Measurements from ENCODE around the gene ITGB3.
"Not testable (repeated sequence)": the region's sequence is repeated elsewhere in the genome, so short reads cannot be mapped to it uniquely, and the experiment has no call there.

ITGB3 gene

DNA sequence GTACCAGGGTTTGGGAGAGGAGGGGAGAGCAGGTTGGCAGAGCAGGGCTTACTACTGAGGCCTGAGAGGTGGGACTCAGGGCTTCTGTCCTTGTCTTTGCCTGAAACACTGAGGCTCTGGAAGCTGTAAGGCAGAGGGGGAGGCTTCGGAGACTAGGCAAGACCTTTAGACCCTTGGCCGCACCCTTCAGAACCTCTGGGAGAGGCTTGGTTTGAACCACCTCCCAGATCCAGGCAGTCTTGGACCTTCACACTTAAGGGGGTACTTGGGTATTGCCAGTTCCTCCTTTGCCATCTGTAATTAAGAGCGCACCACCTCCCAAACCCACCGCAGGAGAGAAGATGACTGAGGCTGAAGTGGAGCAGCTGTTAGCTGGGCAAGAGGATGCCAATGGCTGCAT, 31.6 kb upstream of the ITGB3 start:
- TF ChIP-seq, protein P1, sequence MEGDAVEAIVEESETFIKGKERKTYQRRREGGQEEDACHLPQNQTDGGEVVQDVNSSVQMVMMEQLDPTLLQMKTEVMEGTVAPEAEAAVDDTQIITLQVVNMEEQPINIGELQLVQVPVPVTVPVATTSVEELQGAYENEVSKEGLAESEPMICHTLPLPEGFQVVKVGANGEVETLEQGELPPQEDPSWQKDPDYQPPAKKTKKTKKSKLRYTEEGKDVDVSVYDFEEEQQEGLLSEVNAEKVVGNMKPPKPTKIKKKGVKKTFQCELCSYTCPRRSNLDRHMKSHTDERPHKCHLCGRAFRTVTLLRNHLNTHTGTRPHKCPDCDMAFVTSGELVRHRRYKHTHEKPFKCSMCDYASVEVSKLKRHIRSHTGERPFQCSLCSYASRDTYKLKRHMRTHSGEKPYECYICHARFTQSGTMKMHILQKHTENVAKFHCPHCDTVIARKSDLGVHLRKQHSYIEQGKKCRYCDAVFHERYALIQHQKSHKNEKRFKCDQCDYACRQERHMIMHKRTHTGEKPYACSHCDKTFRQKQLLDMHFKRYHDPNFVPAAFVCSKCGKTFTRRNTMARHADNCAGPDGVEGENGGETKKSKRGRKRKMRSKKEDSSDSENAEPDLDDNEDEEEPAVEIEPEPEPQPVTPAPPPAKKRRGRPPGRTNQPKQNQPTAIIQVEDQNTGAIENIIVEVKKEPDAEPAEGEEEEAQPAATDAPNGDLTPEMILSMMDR (IDR thresholded peaks at IDR 0.05; ENCODE audit: low read depth, low read length): no peak
- H3K4me3 ChIP-seq (ENCODE audit: low read depth, low read length): no peak overlapping the region
- no peak for DNase-seq (ENCODE audit: low read depth, low spot score)
- in situ Hi-C loops (cut with HindIII; ENCODE audit: low sequenced_read_pairs): no loop called here

DNA sequence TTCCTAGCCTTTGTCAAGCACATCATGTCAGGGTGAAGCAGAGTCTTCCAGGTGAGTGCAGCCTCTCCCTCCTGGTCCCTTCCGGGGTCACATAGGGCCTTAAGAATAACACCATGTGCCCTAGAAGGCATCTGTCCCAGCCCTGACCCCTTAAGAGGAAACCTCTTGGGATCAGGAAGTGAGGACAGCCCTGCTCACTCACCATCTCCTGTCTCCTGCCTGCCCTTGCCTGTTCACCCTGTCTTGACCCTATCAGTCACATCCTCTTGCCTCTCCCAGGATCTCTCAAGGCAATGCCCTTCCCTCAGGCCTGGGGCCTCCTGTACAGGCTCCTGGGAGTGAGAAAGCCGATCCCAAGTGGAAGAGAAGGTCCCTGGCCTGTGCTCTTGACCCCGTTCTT, 30.6 kb upstream of the ITGB3 start:
- TF ChIP-seq, protein P1 (IDR thresholded peaks at IDR 0.05; ENCODE audit: low read depth, low read length): no peak
- in situ Hi-C loops (cut with HindIII; ENCODE audit: low sequenced_read_pairs): no loop called here
- no peak for DNase-seq (ENCODE audit: low read depth, low spot score)
- no peak overlapping the region for H3K4me3 ChIP-seq (ENCODE audit: low read depth, low read length)

DNA sequence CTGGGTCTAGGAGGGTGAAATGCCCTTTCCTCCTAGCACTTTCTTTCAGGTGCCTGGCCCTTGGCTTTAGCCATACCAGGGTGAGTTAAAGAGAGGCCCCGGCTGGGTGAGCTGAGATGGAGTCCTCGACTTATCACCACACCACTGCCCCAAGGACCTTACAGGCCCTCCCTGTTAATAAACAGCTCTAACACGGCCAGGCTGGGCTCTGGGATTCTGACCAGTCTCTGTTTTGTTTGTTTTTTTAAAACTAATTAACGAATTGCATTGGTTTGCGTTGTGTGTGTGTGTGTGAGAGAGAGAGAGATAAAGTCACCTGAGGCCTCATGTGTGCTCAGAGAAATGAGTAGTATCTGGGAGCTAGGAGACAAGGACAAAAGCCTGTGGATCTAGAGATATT, 30.2 kb upstream of the ITGB3 start:
- DNase-seq (ENCODE audit: low read depth, low spot score): no peak
- in situ Hi-C loops (cut with HindIII; ENCODE audit: low sequenced_read_pairs): no loop called here

DNA sequence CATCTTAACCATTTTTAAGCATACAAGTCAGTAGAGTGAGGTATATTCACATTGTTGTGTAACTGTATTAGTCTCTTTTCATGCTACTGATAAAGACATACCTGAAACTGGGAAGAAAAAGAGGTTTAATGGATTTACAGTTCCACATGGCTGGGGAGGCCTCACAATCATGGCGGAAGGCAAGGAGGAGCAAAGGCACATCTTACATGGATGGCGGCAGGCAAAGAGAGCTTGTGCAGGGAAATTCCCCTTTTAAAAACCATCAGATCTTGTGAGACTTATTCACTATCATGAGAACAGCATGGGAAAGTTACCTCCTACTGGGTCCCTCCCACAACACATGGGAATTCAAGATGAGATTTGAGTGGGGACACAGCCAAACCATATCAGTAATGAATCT, 29.6 kb upstream of the ITGB3 start:
- DNase-seq (ENCODE audit: low read depth, low spot score); H3K4me3 ChIP-seq (ENCODE audit: low read depth, low read length); in situ Hi-C loops (cut with HindIII; ENCODE audit: low sequenced_read_pairs): not testable (repeated sequence)

More for the DNA sequence above, 30.2 kb upstream of the ITGB3 start:
- H3K4me3 ChIP-seq (ENCODE audit: low read depth, low read length): no peak overlapping the region
- TF ChIP-seq, protein P1 (IDR thresholded peaks at IDR 0.05; ENCODE audit: low read depth, low read length): no peak

DNA sequence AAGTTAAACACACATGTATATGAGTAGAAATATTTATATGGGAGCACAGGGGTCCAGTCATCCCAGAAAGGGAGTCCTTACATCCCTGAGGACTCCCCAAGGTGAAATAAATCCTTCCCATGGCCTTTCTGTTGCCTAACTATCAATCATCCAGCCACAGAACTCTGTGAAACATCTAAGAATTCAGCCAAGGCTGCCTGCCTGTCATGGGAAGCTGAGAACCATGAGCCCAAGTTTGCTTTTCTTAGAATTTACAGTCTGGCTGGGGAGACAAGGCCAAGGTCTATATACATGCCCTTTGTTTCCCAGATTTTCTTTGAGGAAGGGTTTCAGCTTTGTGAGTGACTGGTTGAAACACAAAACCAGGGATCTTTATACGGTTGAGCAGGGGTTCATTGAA, 28.7 kb upstream of the ITGB3 start:
- TF ChIP-seq, protein P1 (IDR thresholded peaks at IDR 0.05; ENCODE audit: low read depth, low read length): no peak
- H3K4me3 ChIP-seq (ENCODE audit: low read depth, low read length): no peak overlapping the region
- no peak for DNase-seq (ENCODE audit: low read depth, low spot score)
- in situ Hi-C loops (cut with HindIII; ENCODE audit: low sequenced_read_pairs): no loop called here

DNA sequence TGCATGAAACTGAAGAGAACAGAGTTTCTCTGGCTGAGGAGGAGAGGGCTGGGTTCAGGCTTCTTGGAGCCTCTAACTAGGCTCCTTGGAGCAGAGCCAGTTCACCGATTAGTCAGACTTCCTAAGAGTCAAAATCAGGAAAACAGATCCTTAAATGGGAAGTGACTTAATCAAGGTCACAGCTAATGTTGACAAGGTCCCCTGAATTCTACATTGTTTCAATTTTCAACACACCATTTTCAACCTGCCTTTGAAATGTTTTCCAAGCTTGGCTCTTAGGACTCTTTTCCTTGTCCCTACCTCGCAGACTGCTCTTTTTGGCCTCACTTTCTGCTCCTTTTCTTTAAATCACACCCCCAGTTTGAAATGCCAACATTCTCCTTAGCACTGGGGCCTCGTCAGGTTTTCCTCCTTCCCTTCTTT, 28.2 kb upstream of the ITGB3 start:
- DNase-seq (ENCODE audit: low read depth, low spot score): peak; percentile 92
- TF ChIP-seq, protein P1 (IDR thresholded peaks at IDR 0.05; ENCODE audit: low read depth, low read length): no peak
- in situ Hi-C loops (cut with HindIII; ENCODE audit: low sequenced_read_pairs): no loop called here
- no peak overlapping the region for H3K4me3 ChIP-seq (ENCODE audit: low read depth, low read length)

DNA sequence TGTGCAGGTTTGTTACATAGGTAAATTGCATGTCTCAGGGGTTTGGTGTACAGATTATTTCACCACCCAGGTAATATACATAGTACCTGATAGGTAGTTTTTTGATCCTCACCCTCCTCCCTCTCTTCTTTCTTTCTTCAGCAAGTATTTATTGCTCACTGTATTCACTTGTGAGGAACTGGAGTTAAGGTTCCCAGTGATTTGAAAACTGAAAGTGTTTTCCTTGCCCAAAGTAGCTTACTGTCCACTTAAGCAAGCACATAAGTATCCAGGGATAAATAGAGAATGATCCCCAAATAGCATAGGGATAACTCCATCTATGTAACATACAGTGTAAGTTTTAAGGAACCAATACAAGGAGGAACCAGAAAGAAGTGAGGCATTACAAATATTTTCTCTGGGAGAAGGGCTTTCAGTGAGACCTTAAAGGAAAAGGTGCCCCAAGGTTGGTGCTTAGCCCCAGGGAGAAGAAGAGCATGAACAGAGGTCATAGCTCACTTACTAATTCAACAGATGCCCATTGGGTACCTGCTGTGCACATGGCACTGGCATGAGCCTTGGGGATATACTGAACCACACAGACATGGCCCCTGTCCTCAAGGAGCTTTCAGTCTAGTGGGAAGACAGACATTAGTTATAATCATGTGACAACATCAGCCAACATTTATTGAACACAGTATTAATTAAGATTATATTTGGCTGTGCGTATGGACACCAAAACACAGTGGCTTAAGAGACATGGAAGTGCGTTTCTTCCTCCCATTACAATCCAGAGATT, 27.5 kb upstream of the ITGB3 start:
- DNase-seq (ENCODE audit: low read depth, low spot score): peak; percentile 43

More for the DNA sequence above, 27.5 kb upstream of the ITGB3 start:
- TF ChIP-seq, protein P1 (IDR thresholded peaks at IDR 0.05; ENCODE audit: low read depth, low read length): no peak
- no peak overlapping the region for H3K4me3 ChIP-seq (ENCODE audit: low read depth, low read length)
- in situ Hi-C loops (cut with HindIII; ENCODE audit: low sequenced_read_pairs): no loop called here

Measured in astrocyte of the spinal cord (primary cell).